GM23338 (cell line): ENCODE results near the gene CRACR2A. TPM values are rescaled to one million over a fixed set of nuclear protein-coding genes. Genes with fewer than 3 reads are reported as not detected.

Experiments used
- ATAC-seq: fragments of 200-7000 bp; cut with Tn5 transposase; 3 replicates; pipeline ENCODE4 v1.9.1; 2020
- DNase-seq: peaks from one replicate; pipeline ENCODE4 v3.0.0-alpha.2; 2015; ENCODE audit warnings: low spot score
- H2AFZ ChIP-seq: fragments of 200-600 bp; sonication (generic); 2 replicates; pipeline ENCODE4 v1.8.0; 2016; ENCODE audit warnings: antibody characterized with exemption, mild to moderate bottlenecking, moderate library complexity
- H3F3A ChIP-seq: fragments of 200-600 bp; sonication (generic); replicated peaks from 2 replicates; pipeline ENCODE4 v1.8.0; 2017; ENCODE audit warnings: antibody characterized with exemption, mixed run types, low read depth
- H3K27ac ChIP-seq: fragments of 200-600 bp; sonication (generic); 2 replicates; pipeline ENCODE4 v1.6.1; 2016; ENCODE audit warnings: low read depth
- H3K27me3 ChIP-seq: fragments of 200-600 bp; sonication (generic); 2 replicates; pipeline ENCODE4 v1.8.0; 2016; ENCODE audit warnings: mild to moderate bottlenecking, mixed run types, moderate library complexity; ENCODE audit not compliant: insufficient read depth
- H3K36me3 ChIP-seq: fragments of 200-600 bp; sonication (generic); 2 replicates; pipeline ENCODE4 v1.8.0; 2016; ENCODE audit warnings: mild to moderate bottlenecking; ENCODE audit not compliant: insufficient read depth
- H3K4me1 ChIP-seq: fragments of 200-600 bp; sonication (generic); 2 replicates; pipeline ENCODE4 v1.8.0; 2016; ENCODE audit warnings: mild to moderate bottlenecking, moderate library complexity; ENCODE audit not compliant: insufficient read depth
- H3K4me2 ChIP-seq: fragments of 200-600 bp; sonication (generic); 2 replicates; pipeline ENCODE4 v1.7.1; 2017; ENCODE audit warnings: mixed run types
- H3K4me3 ChIP-seq: fragments of 200-600 bp; sonication (generic); 2 replicates; pipeline ENCODE4 v1.6.1; 2016; ENCODE audit warnings: mixed run types
- H3K79me2 ChIP-seq: fragments of 200-600 bp; sonication (generic); replicated peaks from 2 replicates; pipeline ENCODE4 v1.8.0; 2017; ENCODE audit warnings: mild to moderate bottlenecking; ENCODE audit not compliant: insufficient read depth
- H3K9me2 ChIP-seq: fragments of 200-600 bp; sonication (generic); 2 replicates; pipeline ENCODE4 v1.8.0; 2017; ENCODE audit not compliant: insufficient read depth
- H4K20me1 ChIP-seq: fragments of 200-600 bp; sonication (generic); replicated peaks from 2 replicates; pipeline ENCODE4 v1.8.0; 2017; ENCODE audit warnings: mild to moderate bottlenecking; ENCODE audit not compliant: insufficient read depth
- H3K27ac Mint-ChIP-seq: 2 replicates; pipeline ENCODE4 v1.8.0; 2020; ENCODE audit warnings: inconsistent platforms, mild to moderate bottlenecking, moderate library complexity, mixed read lengths
- H3K27me3 Mint-ChIP-seq: 3 replicates; pipeline ENCODE4 v1.8.0; 2022; ENCODE audit warnings: low read depth, mild to moderate bottlenecking, moderate library complexity, mixed read lengths, inconsistent platforms; ENCODE audit not compliant: insufficient read depth, poor library complexity
- H3K36me3 Mint-ChIP-seq: 3 replicates; pipeline ENCODE4 v1.8.0; 2021; ENCODE audit warnings: low read depth, mild to moderate bottlenecking, inconsistent platforms, moderate library complexity, mixed read lengths
- H3K4me1 Mint-ChIP-seq: 3 replicates; pipeline ENCODE4 v1.8.0; 2020; ENCODE audit warnings: mild to moderate bottlenecking, inconsistent platforms, mixed read lengths
- H3K4me3 Mint-ChIP-seq: 3 replicates; pipeline ENCODE4 v1.8.0; 2021; ENCODE audit warnings: moderate library complexity, mild to moderate bottlenecking, inconsistent platforms, mixed read lengths
- H3K9me3 Mint-ChIP-seq: 3 replicates; pipeline ENCODE4 v1.8.0; 2020; ENCODE audit warnings: moderate library complexity, mild to moderate bottlenecking, inconsistent platforms, mixed read lengths
- CREB1 ChIP-seq: fragments of 250-450 bp; sonication (Bioruptor Pico); IDR thresholded peaks from 2 replicates; pipeline ENCODE4 v1.5.0; 2020; ENCODE audit warnings: low read depth, mild to moderate bottlenecking, moderate library complexity
- CTCF ChIP-seq, 2 experiments: fragments of 200-600 bp in 1 of 2; sonication (generic) in 1 of 2; conservative IDR thresholded peaks; 2 replicates each; pipeline versions ENCODE4 v1.5.1 to v1.6.1; 2016 to 2017; ENCODE audit warnings: antibody characterized with exemption in 2 of 2, low read depth in 2 of 2, mild to moderate bottlenecking in 2 of 2, moderate library complexity in 1 of 2
- ETS1 ChIP-seq: IDR thresholded peaks from 2 replicates; pipeline ENCODE4 v1.6.1; 2016; ENCODE audit warnings: antibody characterized with exemption
- EZH2phosphoT487 ChIP-seq: fragments of 200-600 bp; sonication (generic); IDR thresholded peaks from one replicate; pipeline ENCODE4 v1.8.1; 2018; ENCODE audit warnings: antibody characterized with exemption; ENCODE audit not compliant: unreplicated experiment
- JUNB ChIP-seq: IDR thresholded peaks from one replicate; pipeline ENCODE4 v1.6.1; 2016; ENCODE audit warnings: antibody characterized with exemption; ENCODE audit not compliant: unreplicated experiment
- NANOG ChIP-seq: IDR thresholded peaks from 2 replicates; pipeline ENCODE4 v1.6.1; 2016; ENCODE audit warnings: antibody characterized with exemption, borderline replicate concordance
- POLR2AphosphoS5 ChIP-seq: IDR thresholded peaks from 2 replicates; pipeline ENCODE4 v1.6.1; 2016; ENCODE audit warnings: antibody characterized with exemption, low read depth
- REST ChIP-seq: IDR thresholded peaks from one replicate; pipeline ENCODE4 v1.6.1; 2018; ENCODE audit warnings: antibody characterized with exemption; ENCODE audit not compliant: unreplicated experiment
- STAT1 ChIP-seq: IDR thresholded peaks from one replicate; pipeline ENCODE4 v1.6.1; 2016; ENCODE audit warnings: antibody characterized with exemption; ENCODE audit not compliant: unreplicated experiment
- ZNF114 ChIP-seq: fragments of 250-450 bp; sonication (Bioruptor Pico); IDR thresholded peaks from 2 replicates; pipeline ENCODE4 v1.5.0; 2020; ENCODE audit warnings: mild to moderate bottlenecking, moderate library complexity
- ZNF331 ChIP-seq: fragments of 250-450 bp; sonication (Bioruptor Pico); IDR thresholded peaks from 2 replicates; pipeline ENCODE4 v1.5.0; 2020; ENCODE audit warnings: low read depth, mild to moderate bottlenecking, moderate library complexity
- polyA plus RNA-seq: library from polyadenylated mRNA; unstranded; fragments of >200 nt; fragmentation: Nextera tagmentation; extraction: Ambion mirVana; gene quantifications from 2 replicates; pipeline ENCODE4 v1.2.1, GENCODE V29; 2016
- total RNA-seq: library from RNA; depleted of rRNA; stranded (reverse); fragments of >200 nt; shearing (Covaris generic); gene quantifications from 2 replicates; pipeline ENCODE4 v1.2.3, GENCODE V29; 2014

The CRACR2A gene
- total and polyA plus RNA-seq, 2 experiments from 2014 or later, result 1.5 to 3.0 TPM

- H2AFZ ChIP-seq, result no peak overlapping the region
- no peak overlapping the region for H3K4me2 ChIP-seq
- no peaks in the 10 kb centered on the region for H3K27me3 ChIP-seq
- no peaks in the 10 kb centered on the region for H4K20me1 ChIP-seq
- ATAC-seq (peak; percentile 62), DNase-seq (no peak)
- no peaks in the 10 kb centered on the region for H3K36me3 ChIP-seq
- no peaks in the 10 kb centered on the region for H3F3A ChIP-seq
- H3K27ac ChIP-seq, result no peak overlapping the region
- H3K4me1 Mint-ChIP-seq, result peaks cover 13% of the 10 kb centered on the region
- no peak overlapping the region for H3K4me3 ChIP-seq
- TF ChIP-seq STAT1, result no peak
- no peak for TF ChIP-seq JUNB
- no peak for TF ChIP-seq CTCF (conservative IDR thresholded peaks at IDR 0.05; ENCODE audit: low read depth in 2 of 2)
- no peak for TF ChIP-seq NANOG
- no peak for TF ChIP-seq ZNF114
- no peak for TF ChIP-seq POLR2AphosphoS5
- no peak for TF ChIP-seq ZNF331 (CRISPR knock-in tag)
- TF ChIP-seq ETS1, result no peak
- TF ChIP-seq EZH2phosphoT487, result no peak
- TF ChIP-seq CREB1 (CRISPR knock-in tag), result no peak
- no peak for TF ChIP-seq REST
- peaks cover 4% of the 10 kb centered on the region for H3K4me1 ChIP-seq
- H3K79me2 ChIP-seq, result no peaks in the 10 kb centered on the region
- H3K36me3 Mint-ChIP-seq, result no peaks in the 10 kb centered on the region
- H3K4me3 Mint-ChIP-seq, result no peak overlapping the region
- peaks cover 5% of the 10 kb centered on the region for H3K27me3 Mint-ChIP-seq
- H3K9me2 ChIP-seq, result no peaks in the 10 kb centered on the region
- peak overlapping the region; percentile 54 for H3K27ac Mint-ChIP-seq
- no peaks in the 10 kb centered on the region for H3K9me3 Mint-ChIP-seq
These were observed 90.4 kb downstream of the CRACR2A start for GRCh38 chr12:3662521-3662921.

- no peak for DNase-seq
- peaks cover 3% of the 10 kb centered on the region for H3K27me3 Mint-ChIP-seq
- no peak for ATAC-seq
- H3K27me3 ChIP-seq, result no peaks in the 10 kb centered on the region
- no peaks in the 10 kb centered on the region for H3K36me3 Mint-ChIP-seq
- no peak overlapping the region for H3K27ac Mint-ChIP-seq
- H3F3A ChIP-seq, result no peaks in the 10 kb centered on the region
- no peaks in the 10 kb centered on the region for H3K36me3 ChIP-seq
- H3K4me1 Mint-ChIP-seq, result peaks cover 13% of the 10 kb centered on the region
- no peak overlapping the region for H3K4me3 ChIP-seq
- no peaks in the 10 kb centered on the region for H3K9me2 ChIP-seq
- no peak overlapping the region for H2AFZ ChIP-seq
- H3K9me3 Mint-ChIP-seq, result no peaks in the 10 kb centered on the region
- no peaks in the 10 kb centered on the region for H4K20me1 ChIP-seq
- H3K27ac ChIP-seq, result no peak overlapping the region
- no peaks in the 10 kb centered on the region for H3K79me2 ChIP-seq
- H3K4me1 ChIP-seq, result peaks cover 4% of the 10 kb centered on the region
- no peak overlapping the region for H3K4me2 ChIP-seq
- H3K4me3 Mint-ChIP-seq, result no peak overlapping the region
- TF ChIP-seq ZNF331 (CRISPR knock-in tag), result no peak
These were observed 91.9 kb downstream of the CRACR2A start for GRCh38 chr12:3661028-3661427.
